ENCODE results near the gene COX4I2. TPM values are rescaled to one million over a fixed set of nuclear protein-coding genes. Genes with fewer than 3 reads are reported as not detected.

COX4I2 gene
- total and polyA plus RNA-seq, 2 donors (not counting 1 experiment from before 2014, with no cell fraction given) = not detected

GRCh38 chr20:31605902-31606803 is 31.6 kb upstream of the COX4I2 start:
- intact Hi-C loops (cut with micrococcal nuclease) = loop anchor here (1.0 to 2.0 kb wide), 4 partner anchors 7 to 117 kb away; partner anchors contain the start of genes BCL2L1 and HM13
- DNase-seq = peak; percentile 55
- H3K4me1 ChIP-seq (ENCODE audit: control insufficient read depth in 2 of 2, insufficient read depth in 2 of 2, low read length in 2 of 2) = peaks cover 24 to 26% of the 10 kb centered on the region in 2 donors
- TF ChIP-seq EZH2 (IDR thresholded peaks at IDR 0.05; ENCODE audit: borderline replicate concordance, insufficient read depth, low read depth, low read length, poor library complexity, severe bottlenecking) (no peak), CTCF (IDR thresholded peaks at IDR 0.05) (no peak)
- peak overlapping the region; percentile 41 to 79 (median 66) for H3K4me3 ChIP-seq (ENCODE audit: control extremely low read depth in 1 of 5, extremely low read depth in 1 of 5, insufficient read depth in 1 of 5, low read depth in 2 of 5, low read length in 4 of 5)
- H3K4me1 Mint-ChIP-seq = peaks cover 29% of the 10 kb centered on the region
- H3K4me2 ChIP-seq (replicated peaks; ENCODE audit: low read depth, low read length, poor library complexity, severe bottlenecking) = peak overlapping the region; percentile 94
- peaks cover 45% of the 10 kb centered on the region for H3K27me3 Mint-ChIP-seq
- no peaks in the 10 kb centered on the region for H3K9me3 Mint-ChIP-seq (ENCODE audit: insufficient read depth)
- peak overlapping the region; percentile 96 for H3K4me3 Mint-ChIP-seq
- peaks cover 0 to 4% (median 0%) of the 10 kb centered on the region in 3 donors for H3K9me3 ChIP-seq (ENCODE audit: control extremely low read depth in 1 of 3, control insufficient read depth in 2 of 3, insufficient read depth in 1 of 3, low read length in 2 of 3)
- peak overlapping the region; percentile 76 for H2AFZ ChIP-seq (ENCODE audit: insufficient read depth, low read depth, low read length, poor library complexity, severe bottlenecking)
- peak overlapping the region; percentile 15 for H3K27ac Mint-ChIP-seq
- no peaks in the 10 kb centered on the region for H4K20me1 ChIP-seq (ENCODE audit: control insufficient read depth, insufficient read depth, low read length, poor library complexity, severe bottlenecking)
- H3K27ac ChIP-seq (ENCODE audit: low read length in 2 of 2) = no peak overlapping the region
- no peaks in the 10 kb centered on the region for H3K79me2 ChIP-seq (ENCODE audit: control insufficient read depth, insufficient read depth, low read length)
- peak overlapping the region; percentile 78 for H3K9ac ChIP-seq (ENCODE audit: low read length)
- ChIA-PET CTCF (interaction anchor here (0.9 to 16.3 kb wide), 8 partner anchors 17 to 118 kb away, joined by 3 to 587 read pairs (median 33); no protein-coding TSS in a partner anchor), POLR2A (interaction anchor here (0.9 kb wide), 1 partner anchor 36 kb away, joined by 3 read pairs; no protein-coding TSS in a partner anchor)
- no peaks in the 10 kb centered on the region for H3K36me3 ChIP-seq (replicated peaks in 1 of 2; ENCODE audit: control extremely low read depth in 1 of 2, control insufficient read depth in 1 of 2, extremely low read depth in 1 of 2, insufficient read depth in 2 of 2, low read length in 1 of 2)
- 4% methylated on average over 35 of the region's 39 CpGs for WGBS (ENCODE audit: insufficient coverage)
- no peak for ATAC-seq (ENCODE audit: low read depth)
- H3K27me3 ChIP-seq (replicated peaks in 1 of 4; ENCODE audit: control extremely low read depth in 1 of 4, control insufficient read depth in 3 of 4, insufficient read depth in 4 of 4, low read length in 3 of 4) = peaks cover 0 to 71% (median 39%) of the 10 kb centered on the region in 4 experiments
